Esophagus squamous epithelium (tissue), 5 donors: ENCODE measurements around the gene LDB2. TPM values are rescaled to one million over a fixed set of nuclear protein-coding genes. Genes with fewer than 3 reads are reported as not detected.

Source experiments
- DNase-seq: peaks from one replicate; lab custom pipeline; 2025; lab: John Stamatoyannopoulos, UW
- H3K27ac ChIP-seq, 4 donors: fragments of 200-600 bp; sonication (generic); one replicate each; pipeline ENCODE4 v1.5.1; 2016 to 2019; ENCODE audit warnings: mild to moderate bottlenecking in 1 of 4
- H3K27me3 ChIP-seq, 4 donors: fragments of 200-600 bp; sonication (generic); 1 replicate in 3 of 4; 2 replicates in 1 of 4; pipeline versions ENCODE4 v1.5.1 to v1.6.0; 2017 to 2021; ENCODE audit warnings: antibody characterized with exemption in 1 of 4
- H3K36me3 ChIP-seq, 3 donors: fragments of 200-600 bp; sonication (generic); one replicate each; pipeline ENCODE4 v1.5.1; 2016 to 2019
- H3K4me1 ChIP-seq, 3 donors: fragments of 200-600 bp; sonication (generic); one replicate each; pipeline ENCODE4 v1.5.1; 2017 to 2019
- H3K4me3 ChIP-seq, 4 donors: fragments of 200-600 bp; sonication (generic); 1 replicate in 3 of 4; 2 replicates in 1 of 4; pipeline ENCODE4 v1.5.1; 2016 to 2019; ENCODE audit warnings: mild to moderate bottlenecking in 2 of 4, moderate library complexity in 1 of 4
- H3K9me3 ChIP-seq, 3 donors: fragments of 200-600 bp; sonication (generic); one replicate each; pipeline ENCODE4 v1.5.1; 2016 to 2019
- CTCF ChIP-seq, 6 experiments: fragments of 450-650 bp in 4 of 6; fragments of 200-600 bp in 2 of 6; sonication (generic) in 2 of 6; IDR thresholded peaks; one replicate each; pipeline ENCODE4 v1.5.1; 2016 to 2019; ENCODE audit warnings: antibody characterized with exemption in 6 of 6, mild to moderate bottlenecking in 4 of 6, moderate library complexity in 4 of 6
- POLR2A ChIP-seq, 4 donors: fragments of 450-650 bp; IDR thresholded peaks; one replicate each; pipeline ENCODE4 v1.6.1; 2017; ENCODE audit warnings: antibody characterized with exemption in 4 of 4, mild to moderate bottlenecking in 4 of 4, moderate library complexity in 3 of 4
- WGBS, 2 donors: methylation state at CpG; one replicate each; pipeline ENCODE4 v1.1.5; 2018; 5-methylcytosine and 5-hydroxymethylcytosine counted together
- intact Hi-C: fragments of 100-400 bp; cut with DNase I; formaldehyde crosslinking; loops from one replicate; pipeline ENCODE4 v1.15.0; 2022
- total RNA-seq, 4 donors: library from RNA; depleted of rRNA; stranded (reverse); fragments of >200 nt; gene quantifications; one replicate each; pipeline ENCODE4 v1.1.0, GENCODE V29; 2016
- donor health status: DM: yes; HTN: yes; CAD: no.

Gene LDB2
- total RNA-seq, 4 donors from 2014 or later: 3.0 to 16.0 (median 5.9) TPM

GRCh38 chr4:16830081-16830480, 68.4 kb downstream of the LDB2 start:
- no peaks in the 10 kb centered on the region for H3K27me3 ChIP-seq
- H3K9me3 ChIP-seq: no peaks in the 10 kb centered on the region
- peaks cover 0 to 9% (median 0%) of the 10 kb centered on the region in 3 donors for H3K4me1 ChIP-seq
- DNase-seq: no peak
- no peak overlapping the region for H3K4me3 ChIP-seq
- WGBS, 2 donors: 90 to 92% methylated on average over 3 of the region's 3 CpGs
- TF ChIP-seq CTCF (IDR thresholded peaks at IDR 0.05) (no peak), POLR2A (IDR thresholded peaks at IDR 0.05) (no peak)
- H3K36me3 ChIP-seq: no peaks in the 10 kb centered on the region
- intact Hi-C loops: no loop called here
- H3K27ac ChIP-seq: no peak overlapping the region

GRCh38 chr4:16827794-16828724, 70.4 kb downstream of the LDB2 start:
- WGBS, 2 donors: 74 to 82% methylated on average over 12 of the region's 12 CpGs
- Histone ChIP-seq H3K9me3 (no peaks in the 10 kb centered on the region), H3K36me3 (no peaks in the 10 kb centered on the region), H3K27me3 (no peaks in the 10 kb centered on the region), H3K4me3 (no peak overlapping the region), H3K4me1 (peaks cover 0 to 9% (median 0%) of the 10 kb centered on the region in 3 donors), H3K27ac (peak overlapping the region in 3 of 4 donors; percentile 10 to 46 (median 38))
- intact Hi-C loops: no loop called here
- DNase-seq: no peak
- no peak for TF ChIP-seq CTCF (IDR thresholded peaks at IDR 0.05)
- TF ChIP-seq POLR2A (IDR thresholded peaks at IDR 0.05): no peak

- intact Hi-C loops: no loop called here
- H3K27ac ChIP-seq: peak overlapping the region in 1 of 4 donors; percentile 38
Measured at GRCh38 chr4:16827045-16827444, 71.4 kb downstream of the LDB2 start.

GRCh38 chr4:16826406-16826910, 72.0 kb downstream of the LDB2 start:
- DNase-seq: no peak
- no peak for TF ChIP-seq CTCF (IDR thresholded peaks at IDR 0.05)
- TF ChIP-seq POLR2A (IDR thresholded peaks at IDR 0.05): no peak
- intact Hi-C loops: no loop called here
- no peak overlapping the region for H3K4me3 ChIP-seq
- no peaks in the 10 kb centered on the region for H3K9me3 ChIP-seq
- H3K4me1 ChIP-seq: peaks cover 0 to 9% (median 0%) of the 10 kb centered on the region in 3 donors
- no peak overlapping the region for H3K27ac ChIP-seq
- no peaks in the 10 kb centered on the region for H3K27me3 ChIP-seq
- WGBS, 2 donors: 55 to 56% methylated on average over 3 of the region's 3 CpGs
- no peaks in the 10 kb centered on the region for H3K36me3 ChIP-seq

More at GRCh38 chr4:16827045-16827444, 71.4 kb downstream of the LDB2 start:
- TF ChIP-seq POLR2A (IDR thresholded peaks at IDR 0.05) (no peak), CTCF (IDR thresholded peaks at IDR 0.05) (no peak)
- Histone ChIP-seq H3K9me3 (no peaks in the 10 kb centered on the region), H3K36me3 (no peaks in the 10 kb centered on the region), H3K27me3 (no peaks in the 10 kb centered on the region), H3K4me1 (peaks cover 0 to 9% (median 0%) of the 10 kb centered on the region in 3 donors), H3K4me3 (no peak overlapping the region)
- WGBS, 2 donors: 34 to 43% methylated on average over 4 of the region's 4 CpGs
- no peak for DNase-seq

GRCh38 chr4:16824278-16824806, 74.1 kb downstream of the LDB2 start:
- no peak for DNase-seq
- H3K4me1 ChIP-seq: peaks cover 0 to 9% (median 0%) of the 10 kb centered on the region in 3 donors
- no peaks in the 10 kb centered on the region for H3K36me3 ChIP-seq
- intact Hi-C loops: no loop called here
- TF ChIP-seq CTCF (IDR thresholded peaks at IDR 0.05) (no peak), POLR2A (IDR thresholded peaks at IDR 0.05) (no peak)
- no peak overlapping the region for H3K4me3 ChIP-seq
- H3K9me3 ChIP-seq: no peaks in the 10 kb centered on the region
- no peak overlapping the region for H3K27ac ChIP-seq
- no peaks in the 10 kb centered on the region for H3K27me3 ChIP-seq
- 28 to 31% methylated on average over 4 of the region's 4 CpGs for WGBS, 2 donors
